GM13977 (cell line): Measurements from ENCODE around the gene SERTAD3.

Source experiments
- DNase-seq: peaks from one replicate; pipeline ENCODE4 v3.0.0; 2012; ENCODE audit warnings: low spot score
- CTCF ChIP-seq: IDR thresholded peaks from 2 replicates; pipeline ENCODE4 v1.5.1; 2012; ENCODE audit warnings: mild to moderate bottlenecking, control low read depth; ENCODE audit not compliant: insufficient read depth; ENCODE audit errors: extremely low read depth, missing control alignments
- in situ Hi-C: fragments of 300-500 bp; cut with MboI; formaldehyde crosslinking; loops from one replicate; pipeline ENCODE4 v1.12.0; 2022; ENCODE audit warnings: low sequenced_read_pairs, low pct_unique_long_range_greater_than_20kb, mixed read lengths, inconsistent platforms; ENCODE audit not compliant: unreplicated experiment

SERTAD3 gene

GRCh38 chr19:40420451-40420765 is 23.7 kb downstream of the SERTAD3 start:
- DNase-seq = no peak
- no peak for TF ChIP-seq CTCF
- in situ Hi-C loops = no loop called here

GRCh38 chr19:40419780-40420179 is 24.4 kb downstream of the SERTAD3 start:
- in situ Hi-C loops = no loop called here
- no peak for DNase-seq
- no peak for TF ChIP-seq CTCF

- in situ Hi-C loops = no loop called here
- no peak for DNase-seq
- TF ChIP-seq CTCF = no peak
Observed at GRCh38 chr19:40419066-40419612, 25.0 kb downstream of the SERTAD3 start.

GRCh38 chr19:40418040-40418439 is 26.1 kb downstream of the SERTAD3 start:
- DNase-seq = no peak
- in situ Hi-C loops = no loop called here
- TF ChIP-seq CTCF = no peak

- in situ Hi-C loops = no loop called here
- no peak for TF ChIP-seq CTCF
- no peak for DNase-seq
Observed at GRCh38 chr19:40417643-40417981, 26.5 kb downstream of the SERTAD3 start.

GRCh38 chr19:40416918-40417642 is 27.1 kb downstream of the SERTAD3 start:
- DNase-seq = peak; percentile 40
- TF ChIP-seq CTCF = no peak
- in situ Hi-C loops = no loop called here
